Measurements from ENCODE around the gene ZBTB20. TPM values are rescaled to one million over a fixed set of nuclear protein-coding genes. Genes with fewer than 3 reads are reported as not detected.
A peak's percentile ranks its signal among the peaks of the same experiment; 100 is the strongest.

ZBTB20 gene
- total and polyA plus RNA-seq, 10 of the 15 experiments (the other 5 are each of a cell fraction or from before 2014, with no cell fraction given) = 0.20 to 5.5 (median 2.2) TPM

DNA sequence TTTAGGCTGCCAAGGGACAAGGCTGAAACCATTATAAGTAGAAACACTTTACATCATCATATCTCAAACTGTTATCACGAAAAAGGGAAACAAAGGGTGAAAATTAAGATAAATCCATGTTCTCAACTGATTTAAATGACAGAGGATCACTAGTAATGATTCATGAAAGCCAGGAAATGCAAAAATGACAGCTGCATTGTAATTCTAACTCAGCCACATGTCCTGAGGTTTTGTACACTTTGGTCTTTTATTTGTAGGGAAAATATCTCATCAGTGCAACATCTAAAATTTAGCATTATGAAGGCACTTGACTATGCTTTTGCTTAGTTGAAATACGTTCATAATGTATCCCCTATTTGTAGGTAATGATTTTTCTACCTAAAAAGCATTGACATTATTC, 473.6 kb downstream of the ZBTB20 start:
- no peak overlapping the region for H3K4me2 ChIP-seq (ENCODE audit: control insufficient read depth, insufficient read depth)
- H3K9ac ChIP-seq (ENCODE audit: control insufficient read depth, insufficient read depth, low read length) = no peak overlapping the region
- DNase-seq (ENCODE audit: low read depth, low spot score) (no peak), FAIRE-seq (no peak), ATAC-seq (no peak)
- intact Hi-C loops (cut with micrococcal nuclease; ENCODE audit: unreplicated experiment) (no loop called here), in situ Hi-C loops (cut with MboI) (no loop called here)
- H4K20me1 ChIP-seq (ENCODE audit: control insufficient read depth, insufficient read depth) = no peaks in the 10 kb centered on the region
- no peak overlapping the region for H2AFZ ChIP-seq (ENCODE audit: control insufficient read depth, low read depth, low read length)
- H3K4me1 ChIP-seq (ENCODE audit: control insufficient read depth, insufficient read depth, low read length) = no peaks in the 10 kb centered on the region
- no peak overlapping the region for H3K4me3 ChIP-seq
- TF ChIP-seq ZNF207 (IDR thresholded peaks at IDR 0.05; ENCODE audit: borderline replicate concordance) (no peak), RFX5 (IDR thresholded peaks at IDR 0.05; ENCODE audit: low read depth, low read length) (no peak)
- ChIA-PET RAD21 (ENCODE audit: unreplicated experiment) (no interaction called here), POLR2A (no interaction called here), SMC1A (ENCODE audit: uncharacterized antibody, unreplicated experiment) (interaction anchor here (0.9 to 1.3 kb wide), 3 partner anchors 12 to 136 kb away, joined by 3 to 4 read pairs (median 3); no protein-coding TSS in a partner anchor), CTCF (interaction anchor here (1.1 kb wide), 1 partner anchor 20 kb away, joined by 3 read pairs; no protein-coding TSS in a partner anchor)
- H3K27me3 ChIP-seq (replicated peaks in 1 of 2; ENCODE audit: control insufficient read depth in 2 of 2, insufficient read depth in 2 of 2, low read length in 1 of 2) = no peaks in the 10 kb centered on the region
- H3K79me2 ChIP-seq (ENCODE audit: control insufficient read depth, insufficient read depth, low read length) = no peaks in the 10 kb centered on the region
- no peaks in the 10 kb centered on the region; the same call in 2 of the 3 replicates for H3K9me3 ChIP-seq (replicated peaks; ENCODE audit: control insufficient read depth, insufficient read depth, low read length)
- no peaks in the 10 kb centered on the region for H3K36me3 ChIP-seq (ENCODE audit: control insufficient read depth in 2 of 2, insufficient read depth in 2 of 2, low read length in 1 of 2)
- BruUV-seq (replicated peaks) = no TSS peak
- WGBS (ENCODE audit: insufficient coverage, insufficient replicate concordance, low lambda C conversion rate, missing lambda C conversion rate) = 4% methylated on average over 2 of the region's 2 CpGs
- no peak overlapping the region for H3K27ac ChIP-seq (ENCODE audit: control insufficient read depth, insufficient read depth)

DNA sequence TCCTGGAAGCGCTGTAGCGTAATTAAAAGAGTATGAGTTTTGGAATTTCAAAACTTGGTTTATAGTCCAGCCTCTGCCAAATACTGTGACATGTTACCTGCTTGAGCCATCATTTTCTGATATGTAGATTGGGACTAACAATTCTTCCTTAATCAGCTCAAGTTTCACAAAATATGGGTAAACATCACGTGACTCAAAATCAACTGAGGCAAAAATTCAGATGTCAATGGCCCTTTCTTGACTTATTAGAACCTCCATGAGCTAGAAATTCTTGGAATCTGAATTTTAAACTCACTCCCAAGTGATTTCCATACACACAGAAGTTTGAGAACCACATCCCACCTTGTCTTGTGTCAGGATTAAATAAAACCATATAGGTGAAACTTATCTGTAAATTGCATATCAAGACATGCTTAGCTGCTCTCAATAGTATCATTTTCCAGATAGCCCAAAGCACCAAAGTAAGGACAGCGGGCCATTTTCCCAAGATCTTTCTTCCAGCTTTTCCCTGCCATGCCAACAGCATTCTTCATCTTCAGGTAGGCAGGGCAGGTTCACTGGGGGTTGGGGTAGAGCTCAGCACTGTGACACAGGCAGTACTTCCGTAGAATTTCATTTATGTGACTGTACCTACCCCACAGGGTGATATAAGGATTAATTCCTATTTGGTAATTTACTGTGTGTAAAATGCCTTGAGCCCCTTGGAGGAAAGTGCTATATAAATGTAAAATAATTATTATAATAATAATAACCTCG, 474.2 kb downstream of the ZBTB20 start:
- Histone ChIP-seq H2AFZ (ENCODE audit: control insufficient read depth, low read depth, low read length) (no peak overlapping the region), H3K4me3 (no peak overlapping the region), H3K9ac (ENCODE audit: control insufficient read depth, insufficient read depth, low read length) (no peak overlapping the region), H3K27ac (ENCODE audit: control insufficient read depth, insufficient read depth) (no peak overlapping the region), H3K4me1 (ENCODE audit: control insufficient read depth, insufficient read depth, low read length) (no peaks in the 10 kb centered on the region), H4K20me1 (ENCODE audit: control insufficient read depth, insufficient read depth) (no peaks in the 10 kb centered on the region), H3K79me2 (ENCODE audit: control insufficient read depth, insufficient read depth, low read length) (no peaks in the 10 kb centered on the region), H3K9me3 (replicated peaks; ENCODE audit: control insufficient read depth, insufficient read depth, low read length) (no peaks in the 10 kb centered on the region; the same call in 2 of the 3 replicates), H3K36me3 (ENCODE audit: control insufficient read depth in 2 of 2, insufficient read depth in 2 of 2, low read length in 1 of 2) (no peaks in the 10 kb centered on the region), H3K27me3 (replicated peaks in 1 of 2; ENCODE audit: control insufficient read depth in 2 of 2, insufficient read depth in 2 of 2, low read length in 1 of 2) (no peaks in the 10 kb centered on the region), H3K4me2 (ENCODE audit: control insufficient read depth, insufficient read depth) (no peak overlapping the region)
- ChIA-PET CTCF (no interaction called here), POLR2A (no interaction called here), RAD21 (ENCODE audit: unreplicated experiment) (no interaction called here), SMC1A (ENCODE audit: uncharacterized antibody, unreplicated experiment) (interaction anchor here (1.0 to 1.3 kb wide), 2 partner anchors 12 to 25 kb away, joined by 3 read pairs; no protein-coding TSS in a partner anchor)
- 55% methylated on average over 6 of the region's 6 CpGs for WGBS (ENCODE audit: insufficient coverage, insufficient replicate concordance, low lambda C conversion rate, missing lambda C conversion rate)
- intact Hi-C loops (cut with micrococcal nuclease; ENCODE audit: unreplicated experiment) (no loop called here), in situ Hi-C loops (cut with MboI) (no loop called here)
- DNase-seq (ENCODE audit: low read depth, low spot score) = no peak
- FAIRE-seq = no peak
- no TSS peak for BruUV-seq (replicated peaks)
- peak; percentile 52; the same call in 1 of the 2 replicates for TF ChIP-seq RAD51 (IDR thresholded peaks at IDR 0.05)
- no peak for TF ChIP-seq PKNOX1 (IDR thresholded peaks at IDR 0.05)
- no peak for ATAC-seq
